OCI-LY7 (cell line): Measurements from ENCODE around the gene DBNDD1.
"Not testable (repeated sequence)": the region's sequence is repeated elsewhere in the genome, so short reads cannot be mapped to it uniquely, and the experiment has no call there.

ENCODE experiments used
- CTCF ChIP-seq: fragments of 200-600 bp; sonication (generic); conservative IDR thresholded peaks from 2 replicates; pipeline ENCODE4 v1.5.1; 2014; ENCODE audit warnings: mild to moderate bottlenecking, antibody characterized with exemption, low read length, moderate library complexity, mixed read lengths
- EZH2phosphoT487 ChIP-seq: fragments of 200-600 bp; sonication (generic); IDR thresholded peaks from 2 replicates; pipeline ENCODE4 v1.6.1; 2018; ENCODE audit warnings: low read depth, borderline replicate concordance, mild to moderate bottlenecking, mixed run types, antibody characterized with exemption, low read length, moderate library complexity, mixed read lengths

- not testable (repeated sequence) for TF ChIP-seq CTCF, EZH2phosphoT487
These were observed 11.5 kb downstream of the DBNDD1 start for GRCh38 chr16:90007635-90008234.
